OCI-M2 (cell line): Measurements from ENCODE around the gene GOLGB1.

Source experiments
- DNase-seq: peaks from one replicate; lab custom pipeline; 2025; ENCODE audit not compliant: unreplicated experiment; lab: John Stamatoyannopoulos, UW

The GOLGB1 gene

DNA sequence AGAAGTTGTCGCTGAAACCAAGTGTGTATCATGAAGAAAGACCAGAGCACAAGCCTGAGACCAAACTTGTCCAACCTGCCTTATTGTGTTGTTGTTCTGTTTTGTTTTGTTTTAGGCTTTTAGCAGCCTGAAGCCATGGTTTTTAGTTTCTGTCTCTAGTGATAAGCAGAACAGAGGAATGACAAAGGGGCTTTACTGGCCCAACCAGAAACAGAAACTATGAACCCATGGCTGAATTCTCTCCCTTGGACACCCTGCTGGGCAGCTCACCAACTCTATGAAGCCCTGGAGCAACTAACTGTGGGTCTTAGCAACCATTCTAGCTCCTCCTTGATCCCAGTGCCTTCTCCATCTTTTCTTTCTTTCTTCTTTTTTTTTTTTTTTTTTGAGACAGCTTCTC, 119.2 kb downstream of the GOLGB1 start:
- DNase-seq: no peak

DNA sequence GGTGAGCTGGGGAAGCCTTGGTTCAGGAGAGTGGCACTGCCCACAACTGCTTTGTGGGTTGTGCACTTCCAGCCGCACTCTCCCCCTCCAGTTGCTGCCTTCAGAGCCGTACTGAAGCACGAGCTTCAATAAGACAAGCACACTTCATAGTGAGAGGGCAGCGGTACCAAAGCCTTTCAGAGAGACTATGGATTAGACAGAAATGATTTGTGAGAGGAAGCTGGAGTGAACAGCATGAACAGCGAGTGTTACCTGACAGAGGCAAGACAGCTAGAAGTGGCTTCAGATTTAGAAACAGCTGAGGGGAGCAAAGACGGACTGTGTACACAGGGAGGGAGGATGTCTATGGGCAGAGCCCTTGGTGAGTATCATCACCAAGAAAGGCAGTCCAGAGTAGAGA, 119.9 kb downstream of the GOLGB1 start:
- DNase-seq: no peak

DNA sequence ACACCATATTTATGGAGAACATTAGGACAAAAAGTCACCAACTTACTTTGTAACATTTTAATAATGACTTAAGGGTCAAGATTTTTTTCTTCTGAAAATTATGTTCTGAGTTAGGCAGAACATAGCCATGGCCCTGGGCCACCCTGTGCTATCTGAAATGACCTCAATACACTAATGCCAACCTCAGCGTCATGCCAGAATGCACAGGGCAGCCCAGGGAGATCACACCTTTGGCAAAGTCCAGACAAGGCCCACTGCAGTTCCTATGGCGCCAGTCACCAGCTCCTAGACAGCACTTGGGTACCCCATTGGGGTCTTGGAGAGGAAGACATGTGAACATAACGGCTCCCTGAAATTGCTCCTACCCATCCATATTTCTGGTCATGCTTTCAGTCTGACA, 121.9 kb downstream of the GOLGB1 start:
- DNase-seq: no peak

GRCh38 chr3:121627211-121627610, 122.3 kb downstream of the GOLGB1 start:
- DNase-seq: no peak

DNA sequence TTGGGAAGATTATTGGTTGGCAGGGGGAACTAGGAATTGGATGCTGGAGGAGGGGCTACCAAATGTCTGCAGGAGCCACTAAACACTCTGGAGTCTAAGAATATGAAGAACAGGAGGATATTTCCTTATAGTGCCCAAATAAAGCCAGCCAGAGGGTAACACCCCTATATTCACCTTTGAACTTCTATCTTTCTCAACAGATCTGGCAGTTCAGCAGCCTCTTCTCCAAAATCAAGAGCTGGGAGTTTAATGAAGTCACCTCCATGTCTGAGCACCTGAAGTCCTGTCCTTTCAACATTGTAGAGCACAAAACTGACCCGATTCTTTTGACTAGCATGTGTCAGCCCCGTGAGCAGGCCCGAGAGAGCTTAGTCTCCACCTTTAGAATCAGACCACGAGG, 123.0 kb downstream of the GOLGB1 start:
- no peak for DNase-seq

- no peak for DNase-seq
Measured at GRCh38 chr3:121624147-121624899, 125.2 kb downstream of the GOLGB1 start.

DNA sequence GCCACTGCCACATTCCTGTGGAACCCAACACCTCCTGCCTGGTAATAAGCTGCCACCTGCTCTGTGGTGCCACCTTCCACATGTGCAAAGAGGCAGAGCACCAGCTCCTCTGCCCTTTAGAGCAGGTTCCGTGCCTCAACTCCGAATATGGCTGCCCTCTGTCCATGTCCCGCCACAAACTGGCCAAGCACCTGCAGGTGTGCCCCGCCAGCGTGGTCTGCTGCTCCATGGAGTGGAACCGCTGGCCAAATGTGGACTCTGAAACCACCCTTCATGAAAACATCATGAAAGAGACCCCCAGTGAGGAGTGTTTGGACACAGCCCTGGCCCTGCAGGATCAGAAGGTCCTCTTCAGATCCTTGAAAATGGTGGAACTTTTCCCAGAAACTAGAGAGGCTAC, 128.1 kb downstream of the GOLGB1 start:
- DNase-seq: no peak

- no peak for DNase-seq
Measured at GRCh38 chr3:121619691-121620090, 129.8 kb downstream of the GOLGB1 start.
